NCI-H69 (cell line): ENCODE results near the gene PLEKHO2.

Source experiments
- DNase-seq: peaks from one replicate; lab custom pipeline; 2025; lab: John Stamatoyannopoulos, UW

The PLEKHO2 gene

DNA sequence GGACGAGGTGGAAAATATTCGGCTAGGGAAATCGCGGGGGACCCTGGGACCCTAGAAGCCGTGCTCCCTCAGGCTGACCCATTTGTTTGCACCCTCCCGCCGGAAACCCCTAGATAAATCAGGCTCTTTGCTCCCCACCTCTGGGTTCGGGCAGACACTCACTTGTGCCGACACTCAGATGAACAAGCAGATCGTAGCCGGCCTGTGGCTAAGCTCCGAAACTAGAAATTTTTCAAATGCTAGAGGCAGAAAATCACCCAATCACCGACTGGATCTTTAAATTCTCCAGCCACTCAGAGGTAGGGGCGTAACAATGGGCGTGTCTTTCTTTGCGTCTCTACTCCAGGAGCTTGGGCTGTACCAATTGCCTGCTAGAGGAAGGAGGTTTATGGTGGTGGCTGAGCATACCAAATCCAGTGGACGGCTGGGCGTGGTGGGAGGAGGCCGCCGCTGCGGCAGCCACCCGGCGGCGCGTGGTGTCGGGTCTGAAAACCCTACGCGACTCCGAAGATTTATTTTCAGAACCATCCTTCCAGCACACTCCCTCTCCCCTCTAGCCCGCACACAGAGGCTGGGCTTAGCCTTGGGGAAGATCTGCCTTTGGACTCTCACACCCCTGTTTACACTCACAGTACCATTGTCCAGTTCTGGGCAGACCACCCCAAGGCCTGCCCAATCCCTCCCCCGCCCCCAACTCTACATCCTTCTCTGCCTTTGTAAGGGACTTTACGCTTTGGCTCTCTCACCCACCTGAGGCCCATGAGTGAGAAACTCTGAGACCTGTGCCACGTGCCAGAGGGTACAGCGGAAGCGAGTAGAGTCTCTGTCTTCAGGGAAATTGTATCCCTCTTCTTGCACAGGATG is 16.1 kb upstream of the PLEKHO2 start, which contains the start of gene PIF1:
TSS of gene PIF1 (minus strand) at position 217 of the 864 bp plus-strand sequence. CDS start 1,312 bp downstream, outside the sequence.
- DNase-seq = peak; percentile 100

GRCh38 chr15:64828985-64829384 is 12.7 kb upstream of the PLEKHO2 start:
- DNase-seq = no peak

DNA sequence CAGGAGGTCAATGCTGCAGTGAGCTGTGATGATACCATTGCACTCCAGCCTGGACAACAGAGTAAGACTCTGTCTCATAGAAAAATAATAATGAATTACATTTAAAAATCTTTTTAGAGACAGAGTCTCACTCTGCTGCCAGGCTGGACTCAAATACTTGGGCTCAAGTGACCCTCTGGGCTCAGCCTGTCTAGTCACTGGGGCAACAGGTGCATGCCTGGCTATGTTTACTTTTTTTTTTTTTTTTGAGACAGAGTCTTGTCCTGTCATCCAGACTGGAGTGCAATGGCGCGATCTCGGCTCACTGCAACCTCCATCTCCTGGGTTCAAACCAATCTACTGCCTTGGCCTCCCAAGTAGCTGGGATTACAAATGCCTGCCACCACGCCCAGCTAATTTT is 8.0 kb upstream of the PLEKHO2 start:
- DNase-seq = no peak

DNA sequence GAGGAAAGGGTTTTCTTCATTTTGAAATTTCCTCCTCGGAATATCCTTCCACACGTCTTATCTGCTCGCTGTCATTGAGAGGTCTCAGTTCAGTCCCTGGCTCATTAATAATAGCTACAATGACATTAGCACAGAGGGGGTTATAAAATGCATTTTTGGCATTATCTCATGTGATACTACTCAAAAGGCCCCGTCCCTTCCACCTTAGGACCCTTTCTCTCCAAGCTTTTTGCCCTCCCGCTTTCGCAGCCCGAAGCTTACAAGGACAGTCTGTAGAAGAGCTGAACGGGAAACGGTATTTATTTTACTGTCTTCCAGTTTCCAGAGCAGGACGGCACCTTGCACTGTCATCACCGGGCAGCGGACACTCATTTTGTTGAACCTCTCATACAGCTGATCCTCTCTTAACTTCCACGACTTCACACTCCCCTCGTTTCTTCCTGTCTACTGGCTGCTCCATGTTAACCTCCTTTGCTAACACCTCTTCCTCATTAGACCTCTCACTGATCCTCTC is 5.6 kb upstream of the PLEKHO2 start:
- peak; percentile 73 for DNase-seq

DNA sequence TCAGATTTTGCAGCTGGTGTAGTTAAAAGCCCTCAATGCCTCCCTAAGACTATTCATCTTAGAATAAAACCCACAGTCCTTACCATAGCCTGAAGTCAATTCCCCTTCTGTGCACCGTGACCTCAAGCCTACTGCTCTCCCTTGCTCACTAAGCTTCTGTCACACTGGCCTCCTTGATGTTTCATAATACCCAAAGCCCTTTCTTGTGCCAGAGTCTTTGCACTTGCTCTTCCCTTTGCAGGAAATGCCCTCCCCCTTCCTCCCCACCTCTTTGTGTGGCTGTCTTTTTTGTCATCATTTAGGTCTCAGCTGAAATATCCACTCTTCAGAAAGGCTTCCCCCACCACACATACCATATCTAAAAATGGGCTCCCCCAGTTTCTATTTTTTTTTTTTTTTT is 4.2 kb upstream of the PLEKHO2 start:
- DNase-seq = no peak

DNA sequence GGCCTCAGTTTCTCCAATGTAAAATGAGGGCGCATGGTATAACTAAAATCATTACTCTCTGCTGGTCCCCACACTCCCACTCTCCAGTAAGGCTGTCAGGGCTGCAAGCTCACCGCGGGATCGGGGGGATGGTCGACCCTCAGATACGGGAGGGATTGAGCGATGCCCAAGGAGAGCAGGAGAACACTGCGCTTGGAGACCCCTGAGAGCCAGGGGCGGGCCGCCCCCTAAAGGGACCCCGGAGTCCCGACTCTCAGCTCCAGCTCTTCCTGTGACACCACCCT is 713 bp upstream of the PLEKHO2 start:
- DNase-seq = no peak

GRCh38 chr15:64842096-64842939 is 603 bp downstream of the PLEKHO2 start:
- peak; percentile 53 for DNase-seq

GRCh38 chr15:64842986-64843561 is 1.4 kb downstream of the PLEKHO2 start:
- DNase-seq = no peak

- DNase-seq = no peak
Measured at GRCh38 chr15:64843991-64844390, 2.3 kb downstream of the PLEKHO2 start.

DNA sequence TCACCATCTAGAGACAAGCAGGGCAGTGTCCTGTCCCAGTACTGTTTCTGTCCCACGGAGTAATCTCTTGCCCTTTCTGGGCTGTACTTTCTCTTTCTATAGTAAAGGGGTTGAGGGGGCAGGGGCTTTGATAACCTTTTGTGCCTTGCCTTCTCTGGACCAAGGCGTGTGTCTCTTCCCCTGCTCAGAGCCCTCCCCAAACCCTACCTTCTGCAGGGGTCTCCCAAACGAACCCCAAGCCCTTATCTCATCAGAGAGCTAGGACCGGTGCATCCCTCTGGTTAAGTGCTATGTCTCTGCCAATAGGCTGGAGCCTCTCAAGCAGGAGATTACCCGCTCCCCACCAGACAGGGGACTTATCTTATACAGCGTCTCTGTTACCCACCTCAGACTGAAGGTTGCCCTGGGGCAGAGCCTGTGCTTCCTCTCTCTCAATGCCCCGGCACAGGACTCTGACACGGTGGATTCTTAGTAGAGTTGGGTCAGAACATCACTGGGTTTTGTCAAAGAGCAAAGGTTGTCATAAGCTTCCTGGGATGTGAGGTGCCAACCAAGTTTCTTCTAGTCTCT is 2.9 kb downstream of the PLEKHO2 start:
- DNase-seq = no peak

- DNase-seq = no peak
Measured at GRCh38 chr15:64845183-64845611, 3.5 kb downstream of the PLEKHO2 start.

DNA sequence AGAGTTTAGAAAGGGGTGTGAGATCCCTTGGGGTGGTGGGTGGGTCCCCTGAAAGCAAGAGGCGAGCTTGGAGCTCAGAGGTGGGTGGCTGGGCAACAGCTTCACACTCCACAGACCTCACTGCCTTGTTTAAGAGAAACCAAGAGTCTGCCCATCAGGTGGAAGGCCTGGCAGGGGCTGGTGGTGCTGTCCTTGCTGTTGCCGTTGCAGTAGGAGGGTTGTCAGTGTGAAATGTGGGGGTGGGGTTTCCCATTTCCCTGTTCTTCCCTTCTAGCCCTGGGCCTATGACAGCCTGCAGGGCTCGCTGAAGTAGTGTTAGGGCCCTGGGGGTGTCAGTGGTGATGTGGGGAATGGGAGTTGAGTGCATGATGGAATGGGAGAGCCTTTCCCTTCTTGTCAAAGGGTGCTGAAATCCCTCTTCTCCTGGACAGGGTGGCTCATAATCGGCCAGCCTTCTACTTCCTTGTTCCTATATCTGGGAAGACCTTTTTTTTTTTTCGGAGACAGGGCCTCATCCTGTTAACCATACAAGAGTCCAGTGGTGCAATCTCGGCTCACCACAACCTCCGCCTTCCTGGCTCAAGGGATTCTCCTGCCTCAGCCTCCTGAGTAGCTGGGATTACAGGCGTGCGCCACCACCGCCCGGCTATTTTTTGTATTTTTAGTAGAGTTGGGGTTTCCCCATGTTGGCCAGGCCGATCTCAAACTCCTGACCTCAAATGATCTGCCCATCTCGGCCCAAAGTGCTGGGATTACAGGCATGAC is 4.3 kb downstream of the PLEKHO2 start:
- no peak for DNase-seq

GRCh38 chr15:64847016-64847415 is 5.3 kb downstream of the PLEKHO2 start:
- DNase-seq = peak; percentile 22

GRCh38 chr15:64847448-64847847 is 5.7 kb downstream of the PLEKHO2 start:
- no peak for DNase-seq

DNA sequence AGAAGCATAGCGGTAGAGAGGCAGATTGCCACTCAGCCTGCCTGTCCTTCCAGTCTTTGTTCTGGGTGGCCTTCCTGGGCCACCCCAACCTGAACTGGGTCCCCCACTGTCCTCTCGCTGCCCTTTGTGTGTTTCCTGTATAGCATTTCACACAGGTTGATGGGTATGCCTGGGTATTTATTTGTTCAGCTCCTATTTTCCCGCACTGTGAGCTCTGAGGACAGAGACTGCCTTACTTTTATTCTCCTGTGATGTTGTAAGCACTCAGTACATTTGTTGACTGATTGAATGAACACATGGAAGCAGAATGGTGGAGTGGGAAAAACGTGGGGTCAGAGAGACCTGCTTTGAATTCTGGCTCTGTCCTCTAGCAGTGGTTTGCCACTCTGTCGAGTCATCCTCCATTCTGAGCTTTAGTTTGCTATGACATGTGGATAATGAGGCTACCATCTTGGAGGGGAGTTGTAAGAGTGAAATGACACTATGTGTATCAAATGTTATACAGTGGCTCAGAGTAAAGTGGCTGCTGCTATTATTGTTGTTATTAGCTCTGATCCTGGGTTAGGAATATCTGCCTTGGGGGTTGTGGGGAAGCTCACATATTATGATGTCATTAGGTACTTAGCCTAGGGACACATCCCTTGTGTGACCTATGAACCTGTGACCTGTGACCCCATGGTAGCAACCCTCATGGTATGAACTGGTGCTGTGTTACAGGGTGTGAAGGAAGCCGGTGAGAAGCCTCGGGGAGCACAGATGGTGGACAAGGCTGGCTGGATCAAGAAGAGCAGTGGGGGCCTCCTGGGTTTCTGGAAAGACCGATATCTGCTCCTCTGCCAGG is 6.4 kb downstream of the PLEKHO2 start:
- DNase-seq = no peak

DNA sequence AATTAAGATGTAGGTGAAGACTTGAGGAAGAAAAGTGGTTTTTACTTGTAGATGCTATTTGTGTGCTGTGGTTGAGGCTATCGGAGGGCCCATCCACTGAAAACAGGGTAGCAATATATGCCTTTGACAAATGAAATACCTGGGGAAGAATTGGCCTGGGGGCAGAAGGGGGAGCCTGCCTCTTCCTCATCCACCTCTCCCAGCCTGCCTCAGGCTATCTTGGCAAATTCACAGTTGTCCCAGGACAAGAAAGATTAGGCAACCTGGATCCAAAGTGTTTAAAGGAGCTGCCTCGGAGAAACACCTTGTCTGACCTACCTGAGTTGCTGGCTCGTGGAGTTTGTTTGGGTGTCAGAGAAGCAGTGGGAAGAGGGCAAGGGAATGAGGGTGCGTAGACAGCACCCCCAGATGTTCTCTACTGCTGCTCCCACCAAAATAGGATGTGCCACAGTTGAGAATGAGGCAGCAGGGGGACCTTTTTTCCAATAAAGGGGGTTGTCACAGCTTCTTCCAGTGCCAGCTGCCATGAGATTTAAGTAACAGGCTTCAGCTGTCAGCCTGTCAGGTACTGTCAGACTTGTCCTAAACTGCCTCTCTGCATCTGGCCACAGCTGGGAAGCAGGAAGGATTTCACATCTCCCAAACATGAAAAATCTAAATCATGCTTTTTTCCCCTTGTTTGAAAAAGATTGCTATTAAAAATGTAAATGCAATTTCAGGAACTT is 9.2 kb downstream of the PLEKHO2 start:
- no peak for DNase-seq

GRCh38 chr15:64851503-64851840 is 9.8 kb downstream of the PLEKHO2 start:
- DNase-seq = no peak

DNA sequence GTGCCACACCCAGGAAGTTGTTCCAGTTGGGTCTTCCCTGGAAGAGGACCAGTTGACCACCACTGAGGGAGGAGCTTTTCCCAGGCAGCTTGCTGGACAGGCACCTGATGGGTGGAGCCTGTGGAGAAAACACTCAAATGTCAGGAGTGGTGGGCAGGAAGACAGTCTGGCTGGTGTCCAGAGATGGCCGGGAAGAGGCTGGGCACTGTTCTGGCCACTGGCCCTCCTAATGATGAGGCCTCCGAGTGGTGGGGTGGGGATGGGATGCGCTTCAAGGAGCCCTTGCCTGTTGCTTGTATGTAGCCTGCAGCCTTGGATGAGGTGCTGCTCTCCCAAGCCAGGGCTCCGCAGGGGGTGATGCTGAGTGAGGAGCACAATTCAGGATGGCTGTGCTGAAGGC is 12.3 kb downstream of the PLEKHO2 start:
- no peak for DNase-seq

DNA sequence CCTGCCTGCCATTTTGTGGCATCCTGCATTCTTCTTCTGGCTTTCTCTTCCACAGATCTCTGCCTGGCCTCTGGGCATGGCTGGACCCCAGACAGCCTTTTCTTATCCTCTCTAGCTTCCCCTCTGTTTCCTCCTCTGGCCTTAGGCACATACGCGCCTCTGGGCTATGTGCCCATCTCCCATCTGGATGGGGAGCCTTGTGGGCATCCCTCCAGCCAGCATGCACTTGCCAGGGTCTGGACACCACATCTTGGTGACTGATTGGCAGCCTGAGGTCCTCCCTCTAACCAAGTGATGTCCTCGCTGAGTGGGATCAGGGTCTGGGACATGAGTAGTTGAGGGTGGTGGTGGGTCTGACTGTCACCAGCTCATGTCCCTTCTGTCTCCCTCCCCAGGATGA is 12.8 kb downstream of the PLEKHO2 start:
- DNase-seq = no peak
